ENCODE data around the gene CACNG4.
"Not testable (repeated sequence)": the region's sequence is repeated elsewhere in the genome, so short reads cannot be mapped to it uniquely, and the experiment has no call there.

Gene CACNG4

DNA sequence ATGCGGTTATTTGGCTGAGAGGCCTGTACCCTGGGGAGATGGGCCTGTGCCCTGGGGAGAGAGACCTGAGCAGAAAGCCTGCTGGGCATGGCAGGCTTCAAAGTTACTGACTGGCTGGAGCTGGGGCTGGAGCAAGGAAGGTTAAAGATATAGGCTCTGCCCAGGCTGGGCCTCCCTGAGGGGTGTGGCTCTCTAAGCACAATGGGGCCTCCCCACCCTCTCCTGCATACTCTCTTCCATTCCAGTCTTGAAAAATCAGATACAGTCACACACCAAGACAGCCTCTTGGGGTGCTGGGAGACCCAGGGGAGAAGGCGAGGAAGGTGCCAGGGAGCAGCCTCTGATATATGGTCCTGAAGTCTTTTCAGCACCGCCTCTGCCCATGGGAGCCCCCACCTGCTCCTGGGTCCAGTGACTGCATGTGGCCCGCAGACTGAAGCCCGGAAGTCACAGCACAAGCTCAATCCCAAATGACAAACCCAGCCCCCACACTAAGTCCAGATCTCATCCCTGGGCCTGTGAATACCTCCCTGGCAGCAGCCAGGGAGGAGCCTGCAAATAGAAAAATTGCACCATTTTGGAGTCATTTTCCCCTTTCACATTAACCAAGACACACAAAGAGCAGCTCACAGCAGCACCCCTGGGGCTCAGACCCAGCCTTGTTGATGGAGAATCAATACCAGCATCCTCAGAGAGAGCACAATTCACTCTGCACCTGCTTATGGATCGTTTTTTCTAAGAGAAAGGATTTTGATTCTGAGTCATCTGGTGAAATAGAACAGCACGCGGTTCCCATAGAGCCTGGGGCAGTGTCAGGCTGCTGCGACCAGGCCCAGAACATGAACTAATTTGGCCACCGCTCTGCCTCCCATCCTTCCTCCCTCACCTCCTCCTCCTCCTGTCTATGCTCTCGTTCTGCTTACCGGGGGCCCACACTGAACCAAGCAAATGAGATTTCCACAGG is 54.2 kb downstream of the CACNG4 start:
- DNase-seq (ENCODE audit: low read depth): no peak

DNA sequence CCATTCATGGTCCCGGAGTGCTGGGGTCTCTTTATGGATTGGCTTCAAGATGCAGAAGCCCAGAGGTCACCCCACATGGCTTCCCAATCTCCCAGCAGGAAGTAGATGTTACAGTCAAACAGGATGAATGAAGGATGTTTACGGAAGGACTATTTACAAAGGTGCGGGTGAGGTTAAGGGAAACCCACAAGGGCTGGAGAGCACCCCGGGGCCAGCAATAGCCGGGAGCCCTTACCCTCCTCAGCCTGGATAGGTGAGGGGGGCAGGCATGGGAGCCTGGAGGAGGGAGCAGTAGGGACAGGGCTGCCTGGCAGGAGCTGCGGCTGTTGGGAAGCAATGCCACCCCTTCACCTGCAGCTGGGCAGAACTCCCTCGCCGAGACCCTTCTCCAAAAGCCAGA is 55.3 kb downstream of the CACNG4 start:
- no peak for DNase-seq (ENCODE audit: low read depth)

DNA sequence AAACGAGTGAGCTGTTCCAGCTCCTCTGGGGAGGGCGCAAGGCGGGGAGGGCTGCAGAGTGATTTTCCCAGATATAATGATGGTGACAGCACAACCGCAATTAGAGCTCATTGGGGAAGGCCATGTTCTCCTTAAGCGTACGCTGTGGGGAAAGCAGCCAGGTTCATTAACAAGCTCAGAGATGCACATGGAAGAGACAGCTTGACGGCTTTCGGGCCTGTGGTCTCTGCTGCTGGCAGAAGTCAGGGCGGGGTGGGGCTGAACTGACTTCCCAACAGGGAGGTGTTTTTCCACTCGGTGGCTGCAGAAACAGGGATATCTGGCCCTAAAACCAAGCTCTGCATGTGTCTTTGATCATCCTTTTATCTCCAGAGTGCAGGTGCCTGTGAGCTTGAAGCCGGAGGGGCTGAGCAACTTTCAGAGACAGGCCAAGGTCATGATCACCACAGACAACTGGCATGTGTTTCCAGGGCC is 55.8 kb downstream of the CACNG4 start:
- DNase-seq (ENCODE audit: low read depth): no peak

DNA sequence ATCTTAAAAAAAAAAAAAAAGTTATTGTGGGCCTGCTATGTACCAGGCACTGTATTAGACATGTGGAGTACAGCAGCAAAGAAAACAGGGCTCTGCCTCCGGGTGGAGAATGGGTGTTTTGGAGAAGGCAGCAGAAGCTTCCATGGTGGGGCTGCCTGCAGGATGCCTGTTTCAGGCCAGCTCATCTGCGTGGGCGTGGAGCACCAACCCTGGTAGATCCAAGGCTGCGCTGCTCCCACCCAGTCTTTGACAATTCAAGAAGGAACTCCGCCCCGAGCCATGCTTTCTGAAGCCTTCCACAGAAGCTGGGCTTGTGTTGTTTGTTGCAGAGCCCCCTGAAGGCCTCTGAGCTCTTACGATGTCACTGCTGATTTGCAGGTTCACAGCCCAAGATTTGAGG is 56.7 kb downstream of the CACNG4 start:
- no peak for DNase-seq (ENCODE audit: low read depth)

DNA sequence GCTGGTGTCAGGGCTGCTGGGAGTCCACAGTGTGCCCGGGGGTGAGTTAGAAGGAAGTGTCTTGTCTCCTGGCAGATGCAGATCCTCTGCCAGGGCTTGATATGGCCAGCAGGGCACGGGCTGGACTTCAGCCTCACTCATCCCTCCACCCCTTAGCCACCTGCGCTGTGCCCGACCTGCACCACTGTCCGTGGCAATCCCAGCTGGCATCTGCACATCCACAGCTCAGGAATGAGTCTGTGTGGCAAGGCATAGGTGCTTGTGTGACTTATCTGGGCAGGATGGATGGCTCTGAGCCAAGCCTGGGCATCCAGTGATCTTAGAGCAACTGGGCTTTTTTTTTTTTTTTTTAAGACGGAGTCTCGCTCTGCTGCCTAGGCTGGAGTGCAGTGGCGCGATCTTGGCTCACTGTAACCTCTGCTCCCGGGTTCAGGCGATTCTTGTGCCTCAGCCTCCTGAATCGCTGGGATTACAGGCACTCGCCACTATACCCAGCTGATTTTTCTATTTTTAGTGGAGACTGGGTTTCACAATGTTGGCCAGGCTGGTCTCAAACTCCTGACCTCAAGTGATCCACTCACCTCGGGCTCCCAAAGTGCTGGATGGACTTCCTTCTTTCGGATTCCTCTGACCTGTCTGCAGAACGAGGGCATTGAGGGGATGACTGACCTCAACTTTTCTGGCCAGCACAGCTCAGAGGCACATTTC is 57.4 kb downstream of the CACNG4 start:
- no peak for DNase-seq (ENCODE audit: low read depth)

DNA sequence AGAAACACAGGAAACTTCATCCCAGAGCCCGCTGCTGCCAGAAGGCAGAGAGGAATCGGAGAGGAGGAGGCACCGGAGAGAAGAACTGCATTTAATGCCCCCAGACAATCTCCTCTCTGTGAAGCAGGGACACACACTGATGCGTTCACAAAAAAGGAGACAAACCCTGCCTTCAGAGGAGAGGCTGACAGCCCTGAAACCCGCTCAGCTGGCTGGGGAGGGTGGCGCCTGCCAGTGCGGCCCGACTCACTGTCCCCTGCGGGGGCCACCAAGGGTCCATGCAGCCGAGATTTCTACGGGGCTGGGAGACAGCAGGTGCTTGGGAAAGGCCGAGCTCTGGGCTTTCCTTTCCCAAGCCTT is 57.9 kb downstream of the CACNG4 start:
- no peak for DNase-seq (ENCODE audit: low read depth)

DNA sequence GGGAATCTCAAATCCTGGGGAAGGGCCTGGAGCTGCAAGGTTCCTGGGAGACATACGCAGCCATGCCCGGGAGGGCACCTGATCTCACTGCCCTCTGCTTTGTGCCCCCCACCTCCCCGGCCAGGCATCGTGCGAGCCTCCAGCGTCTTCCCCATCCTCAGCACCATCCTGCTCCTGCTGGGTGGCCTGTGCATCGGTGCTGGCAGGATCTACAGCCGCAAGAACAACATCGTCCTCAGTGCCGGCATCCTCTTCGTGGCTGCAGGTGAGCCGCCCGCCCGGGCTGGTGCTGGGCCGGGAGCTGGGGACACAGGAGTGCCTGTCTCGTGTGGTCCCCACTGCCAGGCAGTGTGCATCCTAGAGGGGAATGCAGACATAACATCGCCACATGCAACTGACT is 60.2 kb downstream of the CACNG4 start:
- no peak for DNase-seq (ENCODE audit: low read depth)

DNA sequence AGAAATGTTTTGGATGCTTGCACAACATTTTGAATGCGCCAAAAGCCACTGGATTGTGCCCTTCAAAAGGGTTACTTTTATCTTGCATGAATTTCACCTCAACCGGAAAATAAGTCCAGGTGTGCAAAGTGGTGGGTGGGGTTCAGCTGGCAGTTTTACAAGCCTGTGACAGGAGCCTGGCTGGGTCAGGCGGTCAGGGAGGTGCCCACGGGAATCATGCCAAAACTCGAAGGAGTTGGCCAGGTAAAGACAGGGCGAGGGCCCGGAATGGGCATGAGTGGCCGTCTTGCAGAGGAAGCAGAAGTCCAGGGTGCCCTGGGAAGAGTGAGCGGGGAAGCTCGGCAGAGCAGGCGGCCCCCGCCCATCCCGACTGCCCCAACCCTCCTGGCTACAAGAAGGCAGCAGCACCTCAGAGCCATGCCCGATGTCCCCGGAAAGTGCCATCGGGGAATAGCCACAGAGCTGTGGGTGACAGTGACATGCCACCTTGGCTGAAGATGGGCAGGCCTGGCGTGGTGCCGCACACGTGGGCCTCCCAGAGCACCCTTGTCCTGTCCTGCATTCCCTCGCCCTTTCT is 60.8 kb downstream of the CACNG4 start:
- DNase-seq (ENCODE audit: low read depth): no peak

DNA sequence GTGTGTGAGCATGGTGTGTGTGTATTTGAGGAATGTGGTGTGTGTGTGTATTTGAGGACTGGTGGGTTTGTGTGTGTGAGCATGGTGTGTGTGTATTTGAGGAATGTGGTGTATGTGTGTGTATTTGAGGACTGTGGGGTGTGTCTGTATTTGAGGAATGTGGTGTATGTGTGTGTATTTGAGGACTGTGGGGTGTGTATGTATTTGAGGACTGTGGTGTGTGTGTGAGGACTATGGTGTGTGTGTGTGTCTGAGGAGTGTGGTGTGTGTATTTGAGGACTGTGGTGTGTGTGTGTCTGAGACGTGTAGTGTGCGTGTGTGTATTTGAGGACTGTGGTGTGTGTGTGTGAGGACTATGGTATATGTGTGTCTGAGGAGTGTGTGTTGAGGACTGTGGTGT is 61.8 kb downstream of the CACNG4 start:
- DNase-seq (ENCODE audit: low read depth): no peak

DNA sequence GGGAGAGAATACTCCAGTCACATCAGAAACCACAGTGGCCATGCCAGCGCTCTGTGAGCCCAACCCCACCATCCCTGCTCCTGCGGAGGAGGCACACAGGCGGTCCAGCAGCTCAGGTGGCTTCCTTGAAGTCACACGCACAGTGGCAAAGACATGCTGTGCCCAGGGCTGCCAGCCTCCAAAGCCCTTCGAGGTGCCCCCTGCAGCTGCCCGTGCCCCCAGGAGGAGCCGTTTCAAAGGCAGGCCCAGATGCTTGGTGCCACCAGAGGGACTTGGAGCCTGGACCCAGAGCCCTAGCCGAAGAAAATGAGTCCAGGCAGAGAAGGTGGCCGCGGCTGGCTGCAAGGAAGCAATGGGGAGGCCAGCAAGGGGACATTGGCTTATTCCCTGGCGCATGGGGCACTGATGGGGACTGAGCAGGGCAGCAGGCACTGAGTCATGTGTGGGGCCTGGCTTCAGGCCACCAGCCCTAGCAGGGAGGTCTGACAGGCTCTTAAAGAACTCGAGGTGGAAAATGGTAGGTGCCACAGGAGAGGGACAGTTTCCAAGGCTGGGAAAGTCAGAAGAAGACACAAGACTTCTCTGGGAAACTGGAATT is 62.6 kb downstream of the CACNG4 start:
- DNase-seq (ENCODE audit: low read depth): no peak

DNA sequence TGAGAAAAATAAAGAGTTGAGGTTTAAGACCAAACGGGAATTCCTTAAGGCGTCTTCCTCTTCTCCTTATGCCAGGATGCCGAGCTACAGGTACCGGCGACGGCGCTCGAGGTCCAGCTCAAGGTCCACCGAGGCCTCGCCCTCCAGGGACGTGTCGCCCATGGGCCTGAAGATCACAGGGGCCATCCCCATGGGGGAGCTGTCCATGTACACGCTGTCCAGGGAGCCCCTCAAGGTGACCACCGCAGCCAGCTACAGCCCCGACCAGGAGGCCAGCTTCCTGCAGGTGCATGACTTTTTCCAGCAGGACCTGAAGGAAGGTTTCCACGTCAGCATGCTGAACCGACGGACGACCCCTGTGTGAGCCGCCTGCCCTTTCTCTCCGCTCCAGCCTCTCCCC is 66.1 kb downstream of the CACNG4 start:
- no peak for DNase-seq (ENCODE audit: low read depth)

DNA sequence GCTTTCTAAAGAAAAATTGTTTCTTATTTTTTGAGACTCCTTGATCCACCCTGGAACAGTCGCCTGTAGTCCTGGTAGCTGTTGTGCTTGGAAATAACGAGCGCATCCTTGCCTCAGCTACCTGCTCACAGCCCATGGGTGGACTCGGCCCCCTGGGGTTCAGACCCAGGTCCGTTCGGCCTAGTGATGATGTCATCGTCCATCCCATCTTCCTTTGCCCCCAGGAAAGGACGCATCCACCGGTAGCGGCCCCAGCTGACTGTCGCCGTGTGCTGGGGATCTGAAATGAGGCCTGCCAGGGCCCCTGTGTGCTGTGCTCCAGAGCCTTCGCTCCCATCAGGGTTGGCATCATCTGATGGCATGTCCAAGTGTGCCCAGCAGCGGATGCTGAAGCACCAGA is 67.9 kb downstream of the CACNG4 start:
- no peak for DNase-seq (ENCODE audit: low read depth)

DNA sequence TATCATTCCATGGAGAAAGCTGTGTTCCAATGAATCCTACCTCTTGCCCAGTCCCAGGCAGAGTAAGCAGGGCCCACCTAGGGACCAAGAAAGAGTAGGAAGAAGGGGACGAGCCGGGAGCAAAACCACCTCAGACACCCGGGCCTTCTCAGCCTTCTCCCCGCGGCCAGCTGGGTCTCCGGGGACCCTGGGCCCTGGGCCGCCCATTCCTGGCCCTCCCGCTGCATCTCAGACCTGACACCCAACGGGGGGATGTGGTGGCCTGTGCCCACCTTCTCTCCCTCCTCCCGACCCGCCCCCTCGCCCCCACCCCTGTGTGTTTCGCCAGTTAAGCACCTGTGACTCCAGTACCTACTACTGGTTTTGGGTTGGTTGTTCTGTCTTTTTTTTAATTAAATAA is 68.5 kb downstream of the CACNG4 start:
- DNase-seq (ENCODE audit: low read depth): no peak

DNA sequence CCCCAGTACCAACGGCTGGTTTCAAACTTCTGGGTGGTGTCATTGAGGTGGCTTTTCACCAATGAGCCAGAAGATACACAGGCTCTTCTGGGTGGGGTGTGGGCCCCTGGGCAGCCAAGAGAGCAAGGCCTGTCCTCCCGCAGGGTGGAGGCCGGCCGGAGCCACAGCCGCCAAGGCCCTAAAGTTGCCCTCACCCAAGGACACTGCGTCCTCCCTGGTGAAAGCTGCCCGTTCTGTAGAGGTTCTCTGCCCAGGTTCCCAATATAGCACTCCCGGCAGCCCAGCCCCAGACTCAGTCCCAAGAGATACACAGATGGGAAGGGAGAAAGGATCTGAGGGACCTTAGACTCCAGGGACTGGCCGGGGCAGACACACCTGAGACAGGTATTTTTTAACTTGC is 69.1 kb downstream of the CACNG4 start:
- no peak for DNase-seq (ENCODE audit: low read depth)

DNA sequence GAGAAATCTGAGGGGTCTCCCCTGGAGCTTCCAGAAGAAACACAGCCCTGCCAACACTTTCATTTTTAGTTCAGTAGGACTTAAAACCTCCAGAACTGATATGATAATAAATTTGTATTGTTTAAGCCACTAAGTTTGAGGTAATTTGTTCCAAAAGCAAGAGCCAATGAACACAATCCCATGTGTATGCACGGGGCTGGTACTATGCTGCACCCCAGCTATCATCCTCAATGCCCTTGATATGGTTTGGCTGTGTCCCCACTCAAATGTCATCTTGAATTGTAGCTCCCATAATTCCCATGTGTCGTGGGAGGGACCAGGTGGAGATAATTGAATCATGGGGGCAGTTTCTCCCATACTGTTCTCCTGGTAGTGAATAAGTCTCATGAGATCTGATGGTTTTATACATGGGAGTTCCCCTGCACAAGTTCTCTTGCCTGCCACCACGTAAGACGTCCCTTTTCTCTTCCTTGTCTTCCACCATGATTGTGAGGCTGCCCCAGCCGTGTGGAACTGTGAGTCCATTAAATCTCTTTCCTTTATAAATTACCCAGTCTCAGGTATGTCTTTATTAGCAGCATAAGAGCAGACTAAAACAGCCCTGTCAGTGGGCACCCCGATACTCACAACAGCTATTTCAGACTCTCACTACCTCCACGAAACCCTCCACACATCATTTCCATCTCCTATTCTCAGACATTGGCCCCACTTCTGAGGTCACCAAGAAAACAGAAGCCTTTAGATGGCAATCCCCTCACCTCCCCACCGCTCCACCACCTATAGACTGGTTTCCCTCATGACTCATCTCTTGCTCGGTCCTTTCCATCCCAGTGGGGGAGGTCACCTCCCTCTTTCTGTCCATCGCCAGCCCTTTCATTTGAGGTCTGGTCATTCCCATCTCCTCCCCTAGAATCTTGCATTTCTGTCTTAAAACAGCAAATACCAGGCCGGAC is 70.9 kb downstream of the CACNG4 start:
- no peak for DNase-seq (ENCODE audit: low read depth)

DNA sequence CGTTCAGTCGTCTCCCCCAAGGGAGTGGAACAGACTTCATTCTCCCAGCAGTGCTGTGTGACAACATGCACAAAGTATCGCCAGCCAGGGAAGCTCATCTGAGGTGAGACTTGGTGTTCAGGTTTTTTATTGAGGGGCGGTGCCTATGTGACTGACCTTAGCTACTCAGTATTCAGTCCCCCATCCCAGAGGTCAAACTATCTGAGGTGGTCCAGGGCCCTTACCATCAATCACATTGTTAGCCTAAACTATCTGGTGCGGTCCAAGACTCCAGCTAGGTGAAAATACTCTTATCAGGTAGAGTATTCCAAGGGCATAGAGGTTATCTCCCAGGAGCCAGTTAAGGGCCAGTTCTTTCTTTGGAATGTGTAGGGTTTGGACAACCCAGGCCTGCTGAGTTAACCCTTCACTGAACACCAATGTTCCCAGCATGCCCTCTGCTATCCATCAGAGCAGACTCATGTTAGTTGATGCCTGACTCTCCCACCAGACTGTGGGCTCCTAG is 74.4 kb downstream of the CACNG4 start:
- DNase-seq (ENCODE audit: low read depth): no peak

DNA sequence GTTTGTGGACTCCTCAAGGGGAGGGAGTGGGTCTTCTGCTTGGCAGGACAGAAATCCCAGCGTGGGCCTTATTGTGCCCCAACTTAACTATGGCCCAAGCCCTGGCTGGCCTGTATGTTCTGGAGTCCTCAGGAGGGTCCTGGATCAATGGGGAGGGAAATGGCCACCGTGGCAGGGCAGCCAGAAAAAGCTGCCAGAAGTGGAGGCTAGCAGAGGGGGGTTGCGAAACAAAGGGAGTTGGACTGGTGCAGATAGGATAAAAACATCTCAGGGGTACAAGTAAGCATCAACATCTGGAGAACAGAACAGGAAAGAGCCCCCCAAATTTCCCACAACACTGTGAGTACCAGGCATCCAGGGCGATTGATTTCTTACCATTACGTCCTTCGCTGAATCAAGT is 76.1 kb downstream of the CACNG4 start:
- no peak for DNase-seq (ENCODE audit: low read depth)

DNA sequence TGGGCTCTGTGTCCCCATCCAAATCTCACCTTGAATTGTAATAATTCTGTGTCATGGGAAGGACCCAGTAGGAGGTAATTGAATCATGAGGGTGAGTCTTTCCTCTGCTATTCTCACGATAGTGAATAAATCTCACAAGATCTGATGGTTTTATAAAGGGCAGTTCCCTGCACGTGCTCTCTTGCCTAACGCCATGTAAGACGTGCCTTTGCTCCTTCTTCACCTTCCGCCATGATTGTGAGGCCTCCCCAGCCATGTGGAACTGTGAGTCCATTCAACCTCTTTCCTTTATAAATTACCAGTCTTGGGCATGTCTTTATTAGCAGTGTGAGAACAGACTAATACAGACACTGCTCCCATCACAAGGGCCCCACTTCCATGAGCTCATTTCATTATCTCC is 76.6 kb downstream of the CACNG4 start:
- not testable (repeated sequence) for DNase-seq (ENCODE audit: low read depth)

DNA sequence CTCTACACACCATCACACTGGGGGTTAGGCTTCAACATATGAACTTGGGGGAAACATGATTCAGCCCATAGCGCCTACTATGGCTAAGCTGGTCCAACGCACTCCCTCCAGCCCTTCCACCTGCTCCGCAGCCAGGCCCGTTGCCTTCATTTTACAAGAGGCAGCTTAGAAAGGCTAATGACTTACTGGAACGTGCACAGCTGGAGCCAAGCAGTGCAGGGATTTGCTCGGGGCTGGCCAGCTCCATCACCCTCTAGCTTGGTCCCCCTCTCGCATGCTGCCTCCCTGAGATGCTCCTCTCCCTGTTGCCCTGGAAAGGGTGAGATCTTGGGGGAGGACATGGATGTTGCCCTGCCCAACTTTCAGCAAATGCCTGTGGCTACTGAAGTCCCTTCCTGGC is 77.0 kb downstream of the CACNG4 start:
- no peak for DNase-seq (ENCODE audit: low read depth)

DNA sequence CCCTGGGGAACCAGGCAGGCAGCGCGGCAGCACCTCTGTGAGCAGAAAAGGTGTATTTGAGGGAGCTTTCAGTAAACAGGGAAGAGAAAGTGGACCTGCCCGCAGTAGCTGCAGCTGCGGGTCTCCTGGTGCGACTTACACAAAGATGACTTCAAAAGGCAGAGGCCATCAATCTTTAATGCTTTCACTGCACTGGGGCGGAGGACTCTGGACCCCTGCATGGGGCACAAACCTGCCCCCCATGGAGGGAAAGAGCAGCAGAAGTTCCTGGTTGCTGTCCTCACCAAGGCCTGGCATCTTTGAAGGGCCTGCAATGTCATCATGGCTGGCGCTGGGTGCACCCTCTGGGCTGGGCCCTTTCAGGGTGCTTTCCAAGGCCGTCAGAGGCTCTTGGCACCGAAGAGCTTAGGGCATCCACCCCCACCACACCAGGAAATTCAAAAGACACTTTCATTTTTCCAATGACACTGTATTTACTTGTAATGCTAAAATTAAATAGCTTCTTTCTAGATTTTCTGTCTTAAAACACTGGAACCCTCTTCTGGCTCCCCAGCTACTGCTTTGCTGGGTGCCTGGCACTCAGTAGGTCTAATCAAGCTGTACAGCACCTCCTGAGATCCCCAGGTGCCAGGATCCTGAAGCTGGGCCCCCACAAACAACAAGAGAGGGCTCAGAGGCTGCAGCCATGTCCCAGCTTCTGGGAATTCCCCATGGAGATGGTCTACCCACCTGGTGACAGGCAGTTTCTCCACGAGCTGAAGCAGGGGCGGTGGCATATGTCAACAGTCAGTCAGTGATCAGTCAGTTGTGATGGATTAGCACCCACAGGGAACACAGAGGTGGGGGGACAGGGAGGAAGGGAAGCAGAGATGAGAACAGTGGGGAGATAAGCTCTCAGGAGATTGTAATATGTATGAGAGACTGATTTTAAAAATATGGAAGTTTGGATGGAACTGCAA is 77.7 kb downstream of the CACNG4 start:
- no peak for DNase-seq (ENCODE audit: low read depth)
